HCT116 (cell line): Measurements from ENCODE around the gene PIMREG. TPM values are rescaled to one million over a fixed set of nuclear protein-coding genes. Genes with fewer than 3 reads are reported as not detected.

Experiments used
- ATAC-seq: fragments of 200-7000 bp; cut with Tn5 transposase; 2 replicates; pipeline ENCODE4 v1.9.1; 2020; ENCODE audit warnings: mild to moderate bottlenecking, moderate library complexity
- BruUV-seq: library from RNA; stranded (reverse); fragments of 400-500 nt; replicated peaks from 2 replicates; lab custom pipeline; 2021; lab: Mats Ljungman, UMichigan
- CTCF ChIA-PET: fragments of 300-600 bp; sonication (Branson Sonifier 250); formaldehyde crosslinking; loops from one replicate; lab custom pipeline; 2021; ENCODE audit warnings: antibody characterized with exemption; lab: Charles Lee
- POLR2A ChIA-PET: fragments of 300-600, 350-600 bp; sonication (Branson Sonifier 250); formaldehyde crosslinking; loops from one replicate; lab custom pipeline; 2021; ENCODE audit warnings: antibody characterized with exemption; lab: Charles Lee
- RAD21 ChIA-PET, 2 experiments: fragments of 300-600 bp; sonication (Branson Sonifier 250); formaldehyde crosslinking; loops; one replicate each; lab custom pipeline; 2023; ENCODE audit warnings: low total read pairs in 2 of 2; ENCODE audit not compliant: uncharacterized antibody in 2 of 2, unreplicated experiment in 2 of 2, low non-redundant PET in 1 of 2; lab: Charles Lee
- DNase-seq: peaks from one replicate; pipeline ENCODE4 v3.0.0-alpha.2; 2010; ENCODE audit warnings: low read depth, low spot score
- H2AFZ ChIP-seq: fragments of 200-600 bp; shearing (Covaris generic), sonication (generic); 2 replicates; pipeline ENCODE4 v1.6.1; 2017; ENCODE audit warnings: low read depth, mixed run types, mixed read lengths, antibody characterized with exemption, low read length; ENCODE audit not compliant: poor library complexity, severe bottlenecking
- H3K27ac ChIP-seq: 2 replicates; pipeline ENCODE4 v1.5.1; 2012; ENCODE audit warnings: low read depth, low read length
- H3K27me3 ChIP-seq: fragments of 200-600 bp; sonication (generic); 2 replicates; pipeline ENCODE4 v1.6.1; 2016; ENCODE audit warnings: mixed run types, low read length, mixed read lengths; ENCODE audit not compliant: insufficient read depth
- H3K36me3 ChIP-seq, 2 experiments: fragments of 200-500 bp in 1 of 2; fragments of 200-600 bp in 1 of 2; sonication (Bioruptor generic) in 1 of 2; sonication (generic) in 1 of 2; 2 replicates each; pipeline versions ENCODE4 v1.5.1 to v1.6.1; 2014 to 2016; ENCODE audit warnings: low read length in 2 of 2, inconsistent platforms in 1 of 2, mixed read lengths in 1 of 2, mixed run types in 1 of 2; ENCODE audit not compliant: insufficient read depth in 2 of 2, control insufficient read depth in 1 of 2
- H3K4me1 ChIP-seq, 2 experiments: fragments of 200-600 bp in 1 of 2; sonication (generic) in 1 of 2; 2 replicates each; pipeline versions ENCODE4 v1.5.1 to v1.6.1; 2012 to 2017; ENCODE audit warnings: low read length in 2 of 2, inconsistent platforms in 1 of 2, mild to moderate bottlenecking in 1 of 2, mixed read lengths in 1 of 2, mixed run types in 1 of 2, moderate library complexity in 1 of 2; ENCODE audit not compliant: insufficient read depth in 2 of 2, control insufficient read depth in 1 of 2
- H3K4me2 ChIP-seq: fragments of 200-600 bp; sonication (generic); 2 replicates; pipeline ENCODE4 v1.6.1; 2017; ENCODE audit warnings: mixed run types, low read length, mixed read lengths
- H3K4me3 ChIP-seq, 2 experiments: fragments of 200-600 bp in 1 of 2; sonication (generic) in 1 of 2; replicated peaks in 1 of 2; 2 replicates each; pipeline ENCODE4 v1.5.1; 2011 to 2016; ENCODE audit warnings: low read length in 2 of 2, control low read depth in 1 of 2, low read depth in 1 of 2, mild to moderate bottlenecking in 1 of 2, mixed read lengths in 1 of 2, mixed run types in 1 of 2
- H3K79me2 ChIP-seq: fragments of 200-600 bp; sonication (generic); 2 replicates; pipeline ENCODE4 v1.6.1; 2017; ENCODE audit warnings: mild to moderate bottlenecking, mixed run types, low read length, moderate library complexity, mixed read lengths; ENCODE audit not compliant: insufficient read depth
- H3K9ac ChIP-seq: fragments of 200-600 bp; sonication (generic); 2 replicates; pipeline ENCODE4 v1.6.1; 2016; ENCODE audit warnings: low read length, mixed read lengths
- H3K9me2 ChIP-seq: fragments of 200-600 bp; sonication (generic), shearing (Covaris generic); 2 replicates; pipeline ENCODE4 v1.6.1; 2017; ENCODE audit warnings: mixed run types, mild to moderate bottlenecking, moderate library complexity; ENCODE audit not compliant: insufficient read depth
- H3K9me3 ChIP-seq, 2 experiments: fragments of 200-500 bp in 1 of 2; fragments of 200-600 bp in 1 of 2; sonication (Bioruptor generic) in 1 of 2; sonication (generic) in 1 of 2; 2 replicates each; pipeline ENCODE4 v1.6.1; 2014 to 2017; ENCODE audit warnings: low read length in 2 of 2, mixed read lengths in 2 of 2, inconsistent platforms in 1 of 2, low read depth in 1 of 2, mild to moderate bottlenecking in 1 of 2, mixed run types in 1 of 2, moderate library complexity in 1 of 2; ENCODE audit not compliant: control insufficient read depth in 1 of 2, insufficient read depth in 1 of 2
- H4K20me1 ChIP-seq: fragments of 200-600 bp; sonication (generic), shearing (Covaris generic); 2 replicates; pipeline ENCODE4 v1.6.1; 2017; ENCODE audit warnings: mixed run types, mild to moderate bottlenecking, moderate library complexity; ENCODE audit not compliant: insufficient read depth
- ATF3 ChIP-seq: IDR thresholded peaks from 2 replicates; pipeline ENCODE4 v1.6.1; 2012
- CBX3 ChIP-seq: IDR thresholded peaks from 2 replicates; pipeline ENCODE4 v1.6.1; 2012; ENCODE audit warnings: low read depth
- CEBPB ChIP-seq: IDR thresholded peaks from 2 replicates; pipeline ENCODE4 v1.6.1; 2012; ENCODE audit warnings: low read depth
- CTCF ChIP-seq, 3 experiments: fragments of 200-600 bp in 1 of 3; sonication (generic) in 1 of 3; IDR thresholded peaks in 2 of 3; conservative IDR thresholded peaks in 1 of 3; 2 replicates each; pipeline ENCODE4 v1.5.1; 2012 to 2017; ENCODE audit warnings: low read depth in 2 of 3, low read length in 2 of 3, antibody characterized with exemption in 1 of 3, borderline replicate concordance in 1 of 3, control low read depth in 1 of 3, mild to moderate bottlenecking in 1 of 3, mixed read lengths in 1 of 3, mixed run types in 1 of 3, moderate library complexity in 1 of 3; ENCODE audit not compliant: insufficient read depth in 1 of 3
- EGR1 ChIP-seq: IDR thresholded peaks from 2 replicates; pipeline ENCODE4 v1.6.1; 2012; ENCODE audit warnings: low read depth
- ELF1 ChIP-seq: IDR thresholded peaks from 2 replicates; pipeline ENCODE4 v1.6.1; 2012; ENCODE audit warnings: low read depth, borderline replicate concordance
- EZH2 ChIP-seq: fragments of 200-600 bp; sonication (generic); IDR thresholded peaks from 2 replicates; pipeline ENCODE4 v1.6.1; 2017; ENCODE audit warnings: antibody characterized with exemption, mixed run types
- EZH2phosphoT487 ChIP-seq: fragments of 200-600 bp; IDR thresholded peaks from 2 replicates; pipeline ENCODE4 v1.6.1; 2018; ENCODE audit warnings: antibody characterized with exemption, borderline replicate concordance
- JUND ChIP-seq: IDR thresholded peaks from 2 replicates; pipeline ENCODE4 v1.6.1; 2012
- MAX ChIP-seq: IDR thresholded peaks from 2 replicates; pipeline ENCODE4 v1.6.1; 2012
- POLR2AphosphoS5 ChIP-seq: IDR thresholded peaks from 2 replicates; pipeline ENCODE4 v1.6.1; 2011; ENCODE audit warnings: mild to moderate bottlenecking, low read depth, low read length, moderate library complexity
- SIN3A ChIP-seq: IDR thresholded peaks from 2 replicates; pipeline ENCODE4 v1.6.1; 2012; ENCODE audit warnings: low read depth
- SP1 ChIP-seq: IDR thresholded peaks from 2 replicates; pipeline ENCODE4 v1.6.1; 2012; ENCODE audit warnings: low read depth
- SRF ChIP-seq: IDR thresholded peaks from 2 replicates; pipeline ENCODE4 v1.6.1; 2012; ENCODE audit warnings: low read depth
- TCF7L2 ChIP-seq: IDR thresholded peaks from 2 replicates; pipeline ENCODE4 v1.7.0; 2011; ENCODE audit warnings: borderline replicate concordance, inconsistent platforms; ENCODE audit not compliant: insufficient read depth, insufficient read length; ENCODE audit errors: extremely low read depth
- ZBTB33 ChIP-seq: IDR thresholded peaks from 2 replicates; pipeline ENCODE4 v1.6.1; 2011; ENCODE audit warnings: mild to moderate bottlenecking, low read length, moderate library complexity; ENCODE audit not compliant: insufficient replicate concordance; ENCODE audit errors: extremely low read depth
- ZFX ChIP-seq: fragments of 450-650 bp; IDR thresholded peaks from 2 replicates; pipeline ENCODE4 v1.6.1; 2017
- ZNF274 ChIP-seq: fragments of 200-500 bp; sonication (Bioruptor generic); IDR thresholded peaks from 2 replicates; pipeline ENCODE4 v1.6.1; 2014; ENCODE audit warnings: mild to moderate bottlenecking, low read depth, low read length, inconsistent platforms
- intact Hi-C: fragments of 100-400 bp; cut with micrococcal nuclease; formaldehyde crosslinking; loops from 2 replicates; pipeline ENCODE4 v1.10.0; 2022
- total RNA-seq: library from RNA; stranded (reverse); gene quantifications from one replicate; pipeline ENCODE4 v1.2.1, GENCODE V29; 2021; ENCODE audit not compliant: unreplicated experiment

Gene PIMREG
- total RNA-seq, 1 experiment from 2014 or later = 57.0 TPM

- no peaks in the 10 kb centered on the region for H3K9me3 ChIP-seq
- H3K4me1 ChIP-seq = no peaks in the 10 kb centered on the region; a peak in 1 of 4 replicates
- CTCF ChIA-PET = no interaction called here
- POLR2A ChIA-PET = no interaction called here
- TF ChIP-seq SRF (no peak), SP1 (no peak), ZNF274 (no peak), CTCF (IDR thresholded peaks at IDR 0.05 in 2 of 3, conservative IDR thresholded peaks at IDR 0.05 in 1 of 3; ENCODE audit: borderline replicate concordance in 1 of 3, insufficient read depth in 1 of 3, low read depth in 2 of 3, low read length in 2 of 3) (no peak), EZH2 (no peak), JUND (no peak), CBX3 (no peak), MAX (no peak), ELF1 (no peak), EZH2phosphoT487 (no peak), EGR1 (no peak), POLR2AphosphoS5 (no peak), ATF3 (no peak), SIN3A (no peak), ZBTB33 (no peak), CEBPB (no peak), TCF7L2 (no peak), ZFX (no peak)
- no peaks in the 10 kb centered on the region for H3K27me3 ChIP-seq
- no peak overlapping the region for H3K4me3 ChIP-seq
- no peak overlapping the region for H3K4me2 ChIP-seq
- H3K79me2 ChIP-seq = no peaks in the 10 kb centered on the region
- RAD21 ChIA-PET = no interaction called here
- DNase-seq (no peak), ATAC-seq (no peak)
- H3K9ac ChIP-seq = no peak overlapping the region
- no peaks in the 10 kb centered on the region for H3K9me2 ChIP-seq
- no peaks in the 10 kb centered on the region for H4K20me1 ChIP-seq
- no peaks in the 10 kb centered on the region for H3K36me3 ChIP-seq
- no TSS peak for BruUV-seq
- intact Hi-C loops = loop anchor here (5.0 kb wide), 2 partner anchors 851 to 1191 kb away; no protein-coding TSS in a partner anchor
- H3K27ac ChIP-seq = no peak overlapping the region
- H2AFZ ChIP-seq = no peak overlapping the region
Measured at GRCh38 chr17:6437956-6438355, 6.3 kb upstream of the PIMREG start.
